Measurements from ENCODE around the gene HIC2.
"Not testable (repeated sequence)": the region's sequence is repeated elsewhere in the genome, so short reads cannot be mapped to it uniquely, and the experiment has no call there.

The HIC2 gene

GRCh38 chr22:21417227-21417746 lies at the start of gene HIC2:
Gene HIC2, plus strand, starts transcription at chr22:21417371. Its CDS starts 25,461 bp downstream, at chr22:21442832.
- not testable (repeated sequence) for DNase-seq (ENCODE audit: low spot score in 2 of 2); H3K27me3 Mint-ChIP-seq; H3K9me3 Mint-ChIP-seq; H3K4me1 Mint-ChIP-seq; H3K36me3 Mint-ChIP-seq (ENCODE audit: insufficient read depth); H3K27ac Mint-ChIP-seq (ENCODE audit: low read depth)
- ATAC-seq (replicated peaks; ENCODE audit: extremely low read depth, poor library complexity, severe bottlenecking): peak; percentile 92
- H3K4me3 Mint-ChIP-seq: peak within 1 kb of the TSS; percentile 41

GRCh38 chr22:21368603-21369310 lies 48.4 kb upstream of the HIC2 start:
- H3K4me3 Mint-ChIP-seq; H3K27ac Mint-ChIP-seq (ENCODE audit: low read depth); DNase-seq (ENCODE audit: low spot score in 2 of 2); H3K9me3 Mint-ChIP-seq; H3K36me3 Mint-ChIP-seq (ENCODE audit: insufficient read depth); H3K27me3 Mint-ChIP-seq; ATAC-seq (replicated peaks; ENCODE audit: extremely low read depth, poor library complexity, severe bottlenecking); H3K4me1 Mint-ChIP-seq: not testable (repeated sequence)

DNA sequence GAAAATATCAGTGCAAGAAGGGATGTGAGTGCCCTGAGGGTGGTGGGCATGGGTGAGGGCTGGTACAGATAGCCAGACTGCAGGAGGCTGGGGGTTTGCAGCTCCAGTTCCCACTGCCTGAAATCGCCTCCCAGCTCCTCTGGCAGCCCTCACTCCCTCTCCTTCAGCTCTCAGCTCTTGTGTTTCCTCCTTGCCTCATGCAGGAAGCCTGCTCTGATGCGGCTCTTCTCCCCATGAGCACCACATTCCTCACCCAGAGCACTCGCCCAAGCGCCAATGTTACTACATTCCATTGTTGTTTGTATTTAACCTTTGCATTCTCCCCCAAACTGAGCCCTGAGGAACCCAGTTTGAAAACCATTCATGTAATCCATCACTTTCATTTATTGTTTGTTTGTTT lies 41.3 kb upstream of the HIC2 start:
- H3K27ac Mint-ChIP-seq (ENCODE audit: low read depth); H3K36me3 Mint-ChIP-seq (ENCODE audit: insufficient read depth); DNase-seq (ENCODE audit: low spot score in 2 of 2); H3K4me3 Mint-ChIP-seq; H3K9me3 Mint-ChIP-seq; ATAC-seq (replicated peaks; ENCODE audit: extremely low read depth, poor library complexity, severe bottlenecking); H3K27me3 Mint-ChIP-seq; H3K4me1 Mint-ChIP-seq: not testable (repeated sequence)

GRCh38 chr22:21383701-21384467 lies 33.3 kb upstream of the HIC2 start, which contains the start of gene RIMBP3B:
Gene RIMBP3B, plus strand, starts transcription at chr22:21383751. Its CDS starts 108 bp downstream, at chr22:21383859.
- not testable (repeated sequence) for H3K27ac Mint-ChIP-seq (ENCODE audit: low read depth); H3K27me3 Mint-ChIP-seq; H3K4me3 Mint-ChIP-seq; H3K36me3 Mint-ChIP-seq (ENCODE audit: insufficient read depth); H3K4me1 Mint-ChIP-seq; DNase-seq (ENCODE audit: low spot score in 2 of 2); H3K9me3 Mint-ChIP-seq
- ATAC-seq (replicated peaks; ENCODE audit: extremely low read depth, poor library complexity, severe bottlenecking): peak; percentile 73

DNA sequence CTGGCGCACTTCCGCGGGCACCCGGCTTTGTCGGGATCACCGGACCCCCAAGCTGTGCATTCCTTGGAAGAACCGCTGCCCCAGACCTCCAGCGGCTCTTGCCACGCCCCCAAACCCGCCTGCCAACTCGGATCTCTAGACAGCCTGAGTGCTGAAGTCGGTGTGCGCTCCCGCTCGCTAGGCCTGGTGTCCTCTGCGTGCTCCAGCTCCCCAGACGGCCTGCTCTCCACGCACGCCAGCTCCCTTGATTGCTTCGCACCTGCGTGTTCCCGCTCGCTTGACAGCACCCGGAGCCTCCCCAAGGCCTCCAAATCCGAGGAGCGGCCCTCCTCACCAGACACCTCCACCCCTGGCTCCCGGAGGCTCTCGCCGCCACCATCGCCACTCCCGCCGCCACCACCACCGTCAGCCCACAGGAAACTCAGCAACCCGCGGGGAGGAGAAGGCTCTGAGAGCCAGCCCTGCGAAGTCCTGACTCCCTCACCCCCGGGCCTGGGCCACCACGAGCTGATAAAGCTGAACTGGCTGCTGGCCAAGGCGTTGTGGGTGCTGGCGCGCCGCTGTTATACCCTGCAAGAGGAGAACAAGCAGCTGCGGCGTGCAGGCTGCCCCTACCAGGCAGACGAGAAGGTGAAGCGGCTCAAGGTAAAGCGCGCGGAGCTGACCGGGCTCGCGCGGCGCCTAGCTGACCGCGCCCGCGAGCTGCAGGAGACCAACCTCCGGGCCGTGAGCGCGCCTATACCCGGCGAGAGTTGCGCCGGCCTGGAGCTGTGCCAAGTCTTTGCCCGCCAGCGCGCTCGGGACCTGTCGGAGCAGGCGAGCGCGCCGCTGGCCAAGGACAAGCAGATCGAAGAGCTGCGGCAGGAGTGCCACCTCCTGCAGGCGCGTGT lies 32.5 kb upstream of the HIC2 start:
- ATAC-seq (replicated peaks; ENCODE audit: extremely low read depth, poor library complexity, severe bottlenecking): peak; percentile 81
- not testable (repeated sequence) for H3K9me3 Mint-ChIP-seq; H3K36me3 Mint-ChIP-seq (ENCODE audit: insufficient read depth); H3K4me1 Mint-ChIP-seq; DNase-seq (ENCODE audit: low spot score in 2 of 2); H3K27me3 Mint-ChIP-seq; H3K27ac Mint-ChIP-seq (ENCODE audit: low read depth); H3K4me3 Mint-ChIP-seq

- ATAC-seq (replicated peaks; ENCODE audit: extremely low read depth, poor library complexity, severe bottlenecking); H3K9me3 Mint-ChIP-seq; H3K4me1 Mint-ChIP-seq; H3K27ac Mint-ChIP-seq (ENCODE audit: low read depth); H3K4me3 Mint-ChIP-seq; DNase-seq (ENCODE audit: low spot score in 2 of 2); H3K27me3 Mint-ChIP-seq; H3K36me3 Mint-ChIP-seq (ENCODE audit: insufficient read depth): not testable (repeated sequence)
Measured at GRCh38 chr22:21389480-21389879, 27.7 kb upstream of the HIC2 start.

DNA sequence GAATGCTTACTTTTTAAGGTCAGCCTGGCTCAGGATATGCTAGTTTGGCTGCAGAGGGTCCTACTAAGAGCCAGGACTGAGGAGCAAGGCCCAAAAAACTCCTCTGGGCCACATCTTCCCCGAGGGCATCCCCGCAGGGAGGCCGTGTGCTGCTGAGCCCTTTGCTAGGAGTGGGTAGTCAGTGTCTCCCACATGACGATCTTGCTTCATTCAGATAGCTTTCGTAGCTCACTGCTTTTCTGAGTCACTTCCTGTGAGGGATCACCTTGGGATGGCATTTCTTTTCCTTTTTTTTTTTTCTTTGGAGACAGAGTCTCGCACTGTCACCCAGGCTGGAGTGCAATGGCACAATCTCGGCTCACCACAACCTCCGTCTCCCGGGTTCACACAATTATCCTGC lies 27.2 kb upstream of the HIC2 start:
- not testable (repeated sequence) for H3K4me1 Mint-ChIP-seq; DNase-seq (ENCODE audit: low spot score in 2 of 2); H3K27me3 Mint-ChIP-seq; H3K27ac Mint-ChIP-seq (ENCODE audit: low read depth); H3K4me3 Mint-ChIP-seq; H3K36me3 Mint-ChIP-seq (ENCODE audit: insufficient read depth); H3K9me3 Mint-ChIP-seq; ATAC-seq (replicated peaks; ENCODE audit: extremely low read depth, poor library complexity, severe bottlenecking)

- not testable (repeated sequence) for DNase-seq (ENCODE audit: low spot score in 2 of 2); H3K4me3 Mint-ChIP-seq; H3K27me3 Mint-ChIP-seq; ATAC-seq (replicated peaks; ENCODE audit: extremely low read depth, poor library complexity, severe bottlenecking); H3K27ac Mint-ChIP-seq (ENCODE audit: low read depth); H3K36me3 Mint-ChIP-seq (ENCODE audit: insufficient read depth); H3K9me3 Mint-ChIP-seq; H3K4me1 Mint-ChIP-seq
Measured at GRCh38 chr22:21394613-21395012, 22.6 kb upstream of the HIC2 start.

- H3K9me3 Mint-ChIP-seq; DNase-seq (ENCODE audit: low spot score in 2 of 2); H3K36me3 Mint-ChIP-seq (ENCODE audit: insufficient read depth); H3K4me1 Mint-ChIP-seq; ATAC-seq (replicated peaks; ENCODE audit: extremely low read depth, poor library complexity, severe bottlenecking); H3K4me3 Mint-ChIP-seq; H3K27ac Mint-ChIP-seq (ENCODE audit: low read depth); H3K27me3 Mint-ChIP-seq: not testable (repeated sequence)
Measured at GRCh38 chr22:21401197-21401969, 15.8 kb upstream of the HIC2 start.

GRCh38 chr22:21402763-21403314 lies 14.3 kb upstream of the HIC2 start:
- H3K9me3 Mint-ChIP-seq; H3K27ac Mint-ChIP-seq (ENCODE audit: low read depth); ATAC-seq (replicated peaks; ENCODE audit: extremely low read depth, poor library complexity, severe bottlenecking); H3K27me3 Mint-ChIP-seq; H3K4me1 Mint-ChIP-seq; H3K36me3 Mint-ChIP-seq (ENCODE audit: insufficient read depth); DNase-seq (ENCODE audit: low spot score in 2 of 2); H3K4me3 Mint-ChIP-seq: not testable (repeated sequence)

- H3K4me1 Mint-ChIP-seq; H3K4me3 Mint-ChIP-seq; H3K36me3 Mint-ChIP-seq (ENCODE audit: insufficient read depth); DNase-seq (ENCODE audit: low spot score in 2 of 2); H3K27ac Mint-ChIP-seq (ENCODE audit: low read depth); H3K9me3 Mint-ChIP-seq; ATAC-seq (replicated peaks; ENCODE audit: extremely low read depth, poor library complexity, severe bottlenecking); H3K27me3 Mint-ChIP-seq: not testable (repeated sequence)
Measured at GRCh38 chr22:21407139-21407538, 10.0 kb upstream of the HIC2 start.

All from central memory CD8-positive, alpha-beta T cell (primary cell).